HepG2 (cell line): ENCODE results near the gene RAB15. TPM values are rescaled to one million over a fixed set of nuclear protein-coding genes. Genes with fewer than 3 reads are reported as not detected.

Source experiments
- TP53 ChIP-seq: sonication (generic); formaldehyde crosslinking; conservative IDR thresholded peaks from 2 replicates; pipeline ENCODE4 v1.4.0; 2020; ENCODE audit warnings: missing genetic modification reagents
- ZNF839 ChIP-seq: sonication (generic); formaldehyde crosslinking; IDR thresholded peaks from 2 replicates; pipeline ENCODE4 v1.4.0; 2020; ENCODE audit warnings: missing genetic modification reagents, mild to moderate bottlenecking, borderline replicate concordance
- polyA plus RNA-seq, 8 experiments: library from polyadenylated mRNA; depleted of rRNA in 3 of 8; stranded (reverse) in 7 of 8; unstranded in 1 of 8; fragments of >200 nt; fragmentation: Illumina TruSeq in 4 of 8; extraction: Trizol in 4 of 8; gene quantifications; 2 replicates each; pipeline versions ENCODE4 v1.2.1 to v1.2.3, GENCODE V29; 2011 to 2016; ENCODE audit warnings: low read depth in 4 of 8, missing spikeins in 1 of 8, mixed read lengths in 1 of 8; ENCODE audit not compliant: insufficient read depth in 1 of 8
- total RNA-seq, 5 experiments: library from RNA; depleted of rRNA; stranded (reverse); fragments of >200 nt; fragmentation: Illumina TruSeq; extraction: Trizol; gene quantifications; 2 replicates each; pipeline ENCODE4 v1.2.3, GENCODE V29; 2016; ENCODE audit warnings: low read depth in 1 of 5
- TF ChIP-seq, protein P1 (sequence below): sonication (generic); formaldehyde crosslinking; IDR thresholded peaks from 2 replicates; pipeline ENCODE4 v1.5.1; 2020; ENCODE audit warnings: missing genetic modification reagents, mild to moderate bottlenecking, borderline replicate concordance
- TF ChIP-seq, protein P2 (sequence below): sonication (generic); formaldehyde crosslinking; IDR thresholded peaks from 2 replicates; pipeline ENCODE4 v1.5.0; 2020; ENCODE audit warnings: missing genetic modification reagents
- TF ChIP-seq, protein P3 (sequence below): sonication (generic); formaldehyde crosslinking; IDR thresholded peaks from 2 replicates; pipeline ENCODE4 v1.4.0; 2020; ENCODE audit warnings: missing genetic modification reagents, borderline replicate concordance
- TF ChIP-seq, protein P4 (sequence below): sonication (generic); formaldehyde crosslinking; IDR thresholded peaks from 2 replicates; pipeline ENCODE4 v1.8.0; 2022; ENCODE audit warnings: mild to moderate bottlenecking, missing genetic modification reagents, moderate library complexity

RAB15 gene
- total and polyA plus RNA-seq, 2 of the 13 experiments (the other 11 are each of a cell fraction or from before 2014, with no cell fraction given), result 7.4 to 18.5 TPM

DNA sequence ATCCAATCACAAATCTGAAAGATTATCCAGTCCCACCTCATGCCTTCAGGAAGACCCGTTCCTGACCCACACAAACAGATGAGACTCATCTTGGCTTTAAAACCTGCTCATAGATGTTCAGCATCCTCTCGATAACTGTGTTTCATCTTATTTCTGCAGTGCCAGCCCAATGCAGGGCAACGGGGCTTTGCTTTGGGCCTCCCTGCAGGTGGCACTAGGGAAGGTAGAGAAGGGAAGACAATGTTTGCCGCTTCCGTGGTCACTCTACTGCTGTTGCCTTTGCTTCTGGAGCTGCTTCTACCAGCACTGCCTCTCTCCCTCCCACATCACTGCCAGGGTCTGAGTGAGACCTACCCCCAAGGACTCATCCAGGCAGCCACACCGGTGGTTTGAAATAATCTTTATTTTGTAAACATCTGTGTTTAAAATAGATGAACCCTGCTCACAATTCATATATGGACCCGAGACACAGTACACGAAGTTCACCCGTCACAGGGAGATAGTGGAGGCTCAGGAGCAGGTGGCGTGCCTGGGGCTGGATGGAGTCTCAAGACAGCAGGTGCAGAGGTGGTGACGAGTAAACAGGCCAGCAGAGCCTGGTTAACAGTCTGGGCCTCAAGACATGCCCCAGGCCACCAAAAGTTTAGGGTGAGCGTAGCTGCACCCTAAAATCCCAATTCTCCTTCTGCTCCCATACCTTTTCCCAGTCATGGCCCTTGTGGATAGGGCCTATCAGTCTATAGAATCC, 26.5 kb downstream of the RAB15 start (continued):
- TF ChIP-seq, protein P1, sequence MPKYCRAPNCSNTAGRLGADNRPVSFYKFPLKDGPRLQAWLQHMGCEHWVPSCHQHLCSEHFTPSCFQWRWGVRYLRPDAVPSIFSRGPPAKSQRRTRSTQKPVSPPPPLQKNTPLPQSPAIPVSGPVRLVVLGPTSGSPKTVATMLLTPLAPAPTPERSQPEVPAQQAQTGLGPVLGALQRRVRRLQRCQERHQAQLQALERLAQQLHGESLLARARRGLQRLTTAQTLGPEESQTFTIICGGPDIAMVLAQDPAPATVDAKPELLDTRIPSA, result no peak
- TF ChIP-seq, protein P2, sequence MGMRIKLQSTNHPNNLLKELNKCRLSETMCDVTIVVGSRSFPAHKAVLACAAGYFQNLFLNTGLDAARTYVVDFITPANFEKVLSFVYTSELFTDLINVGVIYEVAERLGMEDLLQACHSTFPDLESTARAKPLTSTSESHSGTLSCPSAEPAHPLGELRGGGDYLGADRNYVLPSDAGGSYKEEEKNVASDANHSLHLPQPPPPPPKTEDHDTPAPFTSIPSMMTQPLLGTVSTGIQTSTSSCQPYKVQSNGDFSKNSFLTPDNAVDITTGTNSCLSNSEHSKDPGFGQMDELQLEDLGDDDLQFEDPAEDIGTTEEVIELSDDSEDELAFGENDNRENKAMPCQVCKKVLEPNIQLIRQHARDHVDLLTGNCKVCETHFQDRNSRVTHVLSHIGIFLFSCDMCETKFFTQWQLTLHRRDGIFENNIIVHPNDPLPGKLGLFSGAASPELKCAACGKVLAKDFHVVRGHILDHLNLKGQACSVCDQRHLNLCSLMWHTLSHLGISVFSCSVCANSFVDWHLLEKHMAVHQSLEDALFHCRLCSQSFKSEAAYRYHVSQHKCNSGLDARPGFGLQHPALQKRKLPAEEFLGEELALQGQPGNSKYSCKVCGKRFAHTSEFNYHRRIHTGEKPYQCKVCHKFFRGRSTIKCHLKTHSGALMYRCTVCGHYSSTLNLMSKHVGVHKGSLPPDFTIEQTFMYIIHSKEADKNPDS (CRISPR knock-in tag), result no peak
- TF ChIP-seq, protein P3, sequence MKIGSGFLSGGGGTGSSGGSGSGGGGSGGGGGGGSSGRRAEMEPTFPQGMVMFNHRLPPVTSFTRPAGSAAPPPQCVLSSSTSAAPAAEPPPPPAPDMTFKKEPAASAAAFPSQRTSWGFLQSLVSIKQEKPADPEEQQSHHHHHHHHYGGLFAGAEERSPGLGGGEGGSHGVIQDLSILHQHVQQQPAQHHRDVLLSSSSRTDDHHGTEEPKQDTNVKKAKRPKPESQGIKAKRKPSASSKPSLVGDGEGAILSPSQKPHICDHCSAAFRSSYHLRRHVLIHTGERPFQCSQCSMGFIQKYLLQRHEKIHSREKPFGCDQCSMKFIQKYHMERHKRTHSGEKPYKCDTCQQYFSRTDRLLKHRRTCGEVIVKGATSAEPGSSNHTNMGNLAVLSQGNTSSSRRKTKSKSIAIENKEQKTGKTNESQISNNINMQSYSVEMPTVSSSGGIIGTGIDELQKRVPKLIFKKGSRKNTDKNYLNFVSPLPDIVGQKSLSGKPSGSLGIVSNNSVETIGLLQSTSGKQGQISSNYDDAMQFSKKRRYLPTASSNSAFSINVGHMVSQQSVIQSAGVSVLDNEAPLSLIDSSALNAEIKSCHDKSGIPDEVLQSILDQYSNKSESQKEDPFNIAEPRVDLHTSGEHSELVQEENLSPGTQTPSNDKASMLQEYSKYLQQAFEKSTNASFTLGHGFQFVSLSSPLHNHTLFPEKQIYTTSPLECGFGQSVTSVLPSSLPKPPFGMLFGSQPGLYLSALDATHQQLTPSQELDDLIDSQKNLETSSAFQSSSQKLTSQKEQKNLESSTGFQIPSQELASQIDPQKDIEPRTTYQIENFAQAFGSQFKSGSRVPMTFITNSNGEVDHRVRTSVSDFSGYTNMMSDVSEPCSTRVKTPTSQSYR (CRISPR knock-in tag), result no peak
- TF ChIP-seq, protein P4, sequence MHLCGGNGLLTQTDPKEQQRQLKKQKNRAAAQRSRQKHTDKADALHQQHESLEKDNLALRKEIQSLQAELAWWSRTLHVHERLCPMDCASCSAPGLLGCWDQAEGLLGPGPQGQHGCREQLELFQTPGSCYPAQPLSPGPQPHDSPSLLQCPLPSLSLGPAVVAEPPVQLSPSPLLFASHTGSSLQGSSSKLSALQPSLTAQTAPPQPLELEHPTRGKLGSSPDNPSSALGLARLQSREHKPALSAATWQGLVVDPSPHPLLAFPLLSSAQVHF, result no peak
- no peak for TF ChIP-seq ZNF839 (CRISPR knock-in tag)
- no peak for TF ChIP-seq TP53 (CRISPR knock-in tag)
